Measurements from ENCODE around the gene RASGRP4. TPM values are rescaled to one million over a fixed set of nuclear protein-coding genes. Genes with fewer than 3 reads are reported as not detected.
"Not testable (repeated sequence)": the region's sequence is repeated elsewhere in the genome, so short reads cannot be mapped to it uniquely, and the experiment has no call there.

Gene RASGRP4
- total and polyA plus RNA-seq, 11 donors, result 0.51 to 6.7 (median 1.1) TPM

DNA sequence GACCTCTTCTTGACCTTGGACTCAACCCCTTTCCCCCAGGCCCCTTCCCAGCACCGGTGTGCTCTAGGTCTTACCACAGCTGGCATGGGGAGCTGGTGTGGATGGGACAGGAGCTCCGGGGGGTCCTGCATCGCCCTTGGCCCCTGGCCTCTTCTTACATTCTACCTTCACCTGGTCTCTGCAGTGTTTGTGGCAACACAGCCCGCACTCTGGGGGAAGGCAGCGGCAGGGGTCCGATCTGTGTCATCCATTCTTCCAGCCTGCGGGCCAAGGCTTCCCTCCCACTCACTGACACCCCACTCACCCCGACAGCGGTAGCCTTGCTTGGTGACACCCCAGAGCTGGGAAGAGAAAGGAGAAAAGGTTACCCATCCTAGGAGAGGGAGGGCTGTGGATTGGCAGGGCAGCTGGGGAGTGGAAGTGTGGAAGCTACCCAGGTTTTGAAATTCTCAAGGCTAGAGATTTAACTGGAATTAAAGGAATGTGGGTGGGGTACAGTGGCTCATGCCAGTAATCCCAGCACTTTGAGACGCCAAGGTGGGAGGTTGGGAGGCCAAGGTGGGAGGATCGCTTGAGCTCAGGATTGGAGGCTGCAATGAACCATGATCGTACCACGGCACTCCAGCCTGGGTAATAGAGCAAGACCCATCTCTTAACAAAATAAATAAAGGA is 14.8 kb downstream of the RASGRP4 start:
- H3K27me3 ChIP-seq, result no peaks in the 10 kb centered on the region
- no peak overlapping the region for H3K27ac ChIP-seq
- peaks cover 0 to 4% (median 0%) of the 10 kb centered on the region in 12 donors for H3K4me1 ChIP-seq
- H3K4me3 ChIP-seq, result no peak overlapping the region
- TF ChIP-seq POLR2A (IDR thresholded peaks at IDR 0.05), result no peak
- TF ChIP-seq, protein P1, sequence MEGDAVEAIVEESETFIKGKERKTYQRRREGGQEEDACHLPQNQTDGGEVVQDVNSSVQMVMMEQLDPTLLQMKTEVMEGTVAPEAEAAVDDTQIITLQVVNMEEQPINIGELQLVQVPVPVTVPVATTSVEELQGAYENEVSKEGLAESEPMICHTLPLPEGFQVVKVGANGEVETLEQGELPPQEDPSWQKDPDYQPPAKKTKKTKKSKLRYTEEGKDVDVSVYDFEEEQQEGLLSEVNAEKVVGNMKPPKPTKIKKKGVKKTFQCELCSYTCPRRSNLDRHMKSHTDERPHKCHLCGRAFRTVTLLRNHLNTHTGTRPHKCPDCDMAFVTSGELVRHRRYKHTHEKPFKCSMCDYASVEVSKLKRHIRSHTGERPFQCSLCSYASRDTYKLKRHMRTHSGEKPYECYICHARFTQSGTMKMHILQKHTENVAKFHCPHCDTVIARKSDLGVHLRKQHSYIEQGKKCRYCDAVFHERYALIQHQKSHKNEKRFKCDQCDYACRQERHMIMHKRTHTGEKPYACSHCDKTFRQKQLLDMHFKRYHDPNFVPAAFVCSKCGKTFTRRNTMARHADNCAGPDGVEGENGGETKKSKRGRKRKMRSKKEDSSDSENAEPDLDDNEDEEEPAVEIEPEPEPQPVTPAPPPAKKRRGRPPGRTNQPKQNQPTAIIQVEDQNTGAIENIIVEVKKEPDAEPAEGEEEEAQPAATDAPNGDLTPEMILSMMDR (IDR thresholded peaks at IDR 0.05), result no peak
- no peaks in the 10 kb centered on the region for H3K9me3 ChIP-seq
- DNase-seq, result no peak
- ATAC-seq, result peak in 1 of 4 donors; percentile 13
- intact Hi-C loops (cut with DNase I), result loop anchor here in 1 of 10 donors (10.0 kb wide), 1 partner anchor 544 kb away; no protein-coding TSS in a partner anchor
- WGBS, 4 donors, result 84 to 89% (median 87%) methylated on average over 13 of the region's 13 CpGs
- H3K36me3 ChIP-seq, result peaks cover 0 to 25% (median 12%) of the 10 kb centered on the region in 9 donors

DNA sequence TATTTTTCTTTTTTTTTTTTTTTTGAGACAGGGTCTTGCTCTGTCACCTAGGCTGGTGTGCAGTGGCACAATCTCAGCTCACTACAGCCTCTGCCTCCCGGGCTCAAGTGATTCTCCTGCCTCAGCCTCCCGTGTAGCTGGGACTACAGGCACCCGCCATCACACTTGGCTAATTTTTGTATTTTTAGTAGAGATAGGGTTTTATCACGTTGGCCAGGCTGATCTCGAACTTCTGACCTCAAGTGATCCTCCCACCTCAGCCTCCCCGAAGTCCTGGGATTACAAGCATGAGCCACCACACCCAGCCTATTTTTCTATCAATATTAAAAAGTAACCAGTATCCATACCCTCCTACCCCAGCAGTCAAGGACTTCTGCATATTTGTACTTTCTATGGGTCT is 15.6 kb downstream of the RASGRP4 start:
- H3K9me3 ChIP-seq, DNase-seq, H3K27ac ChIP-seq, ATAC-seq, H3K27me3 ChIP-seq, H3K4me3 ChIP-seq, H3K4me1 ChIP-seq: not testable (repeated sequence)
- 59 to 72% (median 69%) methylated on average over 6 of the region's 6 CpGs for WGBS, 4 donors
- intact Hi-C loops (cut with DNase I), result loop anchor here in 1 of 10 donors (10.0 kb wide), 1 partner anchor 544 kb away; no protein-coding TSS in a partner anchor
- peaks cover 0 to 29% (median 17%) of the 10 kb centered on the region in 9 donors for H3K36me3 ChIP-seq

DNA sequence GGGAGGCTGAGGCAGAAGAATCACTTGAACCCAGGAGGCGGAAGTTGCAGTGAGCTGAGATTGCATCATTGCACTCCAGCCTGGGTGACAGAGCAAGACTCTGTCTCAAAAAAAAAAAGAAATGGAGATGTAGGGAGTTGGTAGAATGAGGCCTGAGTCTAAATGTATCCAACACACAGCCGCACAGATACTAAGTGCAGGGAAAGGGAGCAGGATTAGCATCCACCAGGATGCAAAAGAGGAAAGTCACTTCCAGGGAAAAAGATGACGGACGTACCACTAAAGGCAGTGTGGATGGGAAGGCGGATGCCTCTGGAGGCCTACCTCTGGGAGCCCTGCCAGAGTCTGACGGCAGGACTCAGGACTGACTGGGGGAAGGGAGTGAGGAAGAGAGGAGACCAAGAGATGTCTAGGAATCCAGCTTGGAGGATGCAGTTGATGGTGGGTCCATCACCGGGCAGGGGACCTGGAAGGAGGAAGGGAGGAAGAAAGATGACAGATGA is 16.3 kb downstream of the RASGRP4 start:
- TF ChIP-seq, protein P1 (IDR thresholded peaks at IDR 0.05), result no peak
- TF ChIP-seq POLR2A (IDR thresholded peaks at IDR 0.05), result no peak
- Histone ChIP-seq H3K4me1 (peaks cover 0 to 4% (median 0%) of the 10 kb centered on the region in 12 donors), H3K27me3 (no peaks in the 10 kb centered on the region), H3K36me3 (peaks cover 0 to 36% (median 22%) of the 10 kb centered on the region in 9 donors), H3K9me3 (no peaks in the 10 kb centered on the region), H3K27ac (no peak overlapping the region), H3K4me3 (no peak overlapping the region)
- 31 to 37% (median 32%) methylated on average over 7 of the region's 7 CpGs for WGBS, 4 donors
- ATAC-seq, result peak; percentile 50 to 84 (median 76)
- peak in 2 of 5 donors; percentile 58 to 60 for DNase-seq
- intact Hi-C loops (cut with DNase I), result loop anchor here in 7 of 10 donors (5.0 to 10.0 kb wide), 6 partner anchors 105 to 545 kb away; partner anchors contain the start of genes MRPS12 (in 3 of the 7) and SARS2 (in 3 of the 7)

DNA sequence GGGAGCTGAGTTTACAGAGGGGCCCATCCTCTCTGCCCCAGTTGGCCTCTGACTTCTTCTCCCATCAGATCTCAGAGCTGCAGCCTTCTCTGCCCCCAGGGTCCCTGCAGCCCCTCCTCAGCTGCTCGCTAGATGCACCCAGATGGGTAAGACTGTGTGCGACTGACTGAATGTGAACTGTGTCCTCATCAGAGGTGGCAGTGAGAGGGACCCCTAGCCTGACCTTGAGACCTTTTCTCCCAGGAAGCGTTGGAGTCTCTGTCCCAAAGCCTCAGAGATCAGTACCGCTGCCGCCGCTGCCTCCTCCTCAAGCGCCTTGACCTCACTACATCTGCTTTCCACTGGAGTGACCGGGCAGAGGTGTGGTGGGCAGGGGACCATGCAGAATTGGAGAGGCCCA is 20.7 kb downstream of the RASGRP4 start:
- TF ChIP-seq POLR2A (IDR thresholded peaks at IDR 0.05), result no peak
- TF ChIP-seq, protein P1 (IDR thresholded peaks at IDR 0.05), result no peak
- H3K9me3 ChIP-seq, result no peaks in the 10 kb centered on the region
- intact Hi-C loops (cut with DNase I), result loop anchor here in 7 of 10 donors (5.0 to 10.0 kb wide), 5 partner anchors 110 to 530 kb away; partner anchors contain the start of genes MRPS12 (in 3 of the 7) and SARS2 (in 3 of the 7)
- no peak for ATAC-seq
- no peak for DNase-seq
- no peak overlapping the region for H3K4me3 ChIP-seq
- H3K27me3 ChIP-seq, result peaks cover 0 to 17% (median 1%) of the 10 kb centered on the region in 9 donors
- no peak overlapping the region for H3K27ac ChIP-seq
- WGBS, 4 donors, result 94 to 97% (median 95%) methylated on average over 8 of the region's 8 CpGs
- peaks cover 0 to 13% (median 7%) of the 10 kb centered on the region in 12 donors for H3K4me1 ChIP-seq
- H3K36me3 ChIP-seq, result peaks cover 0 to 37% (median 22%) of the 10 kb centered on the region in 9 donors
